GM12873 (cell line): ENCODE results near the gene PRRG4.

Experiments used
- CTCF ChIP-seq: IDR thresholded peaks from 2 replicates; pipeline ENCODE4 v1.5.1; 2012; ENCODE audit warnings: low read depth, mild to moderate bottlenecking, moderate library complexity, low read length, control low read depth; ENCODE audit not compliant: insufficient read depth; ENCODE audit errors: missing control alignments

The PRRG4 gene

GRCh38 chr11:32849761-32850160, 20.0 kb downstream of the PRRG4 start:
- TF ChIP-seq CTCF = no peak

- TF ChIP-seq CTCF = no peak
These were observed 21.5 kb downstream of the PRRG4 start for GRCh38 chr11:32851251-32851650.

GRCh38 chr11:32852207-32852606, 22.5 kb downstream of the PRRG4 start:
- no peak for TF ChIP-seq CTCF

- TF ChIP-seq CTCF = no peak
These were observed 25.9 kb downstream of the PRRG4 start for GRCh38 chr11:32855601-32856000.

- TF ChIP-seq CTCF = peak; percentile 15
These were observed 29.0 kb downstream of the PRRG4 start for GRCh38 chr11:32858731-32859130.

- no peak for TF ChIP-seq CTCF
These were observed 32.3 kb downstream of the PRRG4 start for GRCh38 chr11:32861850-32862577.

GRCh38 chr11:32864555-32864954, 34.8 kb downstream of the PRRG4 start:
- TF ChIP-seq CTCF = no peak

- TF ChIP-seq CTCF = peak; percentile 37
These were observed 40.9 kb downstream of the PRRG4 start for GRCh38 chr11:32870676-32871075.
